HEK293 (cell line): Measurements from ENCODE around the gene MYLK4.
A peak's percentile ranks its signal among the peaks of the same experiment; 100 is the strongest.

ENCODE experiments used
- BCL6B ChIP-seq: fragments of 450-650 bp; formaldehyde crosslinking; IDR thresholded peaks from 2 replicates; pipeline ENCODE4 v1.5.1; 2017; ENCODE audit warnings: missing biosample characterization, missing genetic modification characterization
- CTCF ChIP-seq: fragments of 450-650 bp; formaldehyde crosslinking; IDR thresholded peaks from 2 replicates; pipeline ENCODE4 v1.5.1; 2016; ENCODE audit warnings: missing biosample characterization, missing genetic modification characterization
- KLF1 ChIP-seq: fragments of 450-650 bp; formaldehyde crosslinking; IDR thresholded peaks from 2 replicates; pipeline ENCODE4 v1.5.1; 2016; ENCODE audit warnings: missing biosample characterization, missing genetic modification characterization
- ZBTB49 ChIP-seq: fragments of 450-650 bp; formaldehyde crosslinking; IDR thresholded peaks from 2 replicates; pipeline ENCODE4 v1.5.1; 2016; ENCODE audit warnings: missing biosample characterization, missing genetic modification characterization, low read depth
- ZBTB7A ChIP-seq: fragments of 450-650 bp; formaldehyde crosslinking; IDR thresholded peaks from 2 replicates; pipeline ENCODE4 v1.5.1; 2016; ENCODE audit warnings: low read depth, missing biosample characterization, missing genetic modification characterization
- ZNF10 ChIP-seq: fragments of 450-650 bp; formaldehyde crosslinking; IDR thresholded peaks from 2 replicates; pipeline ENCODE4 v1.5.1; 2017; ENCODE audit warnings: missing biosample characterization, missing genetic modification characterization
- ZNF138 ChIP-seq: fragments of 450-650 bp; formaldehyde crosslinking; IDR thresholded peaks from 2 replicates; pipeline ENCODE4 v1.5.1; 2016; ENCODE audit warnings: missing biosample characterization, missing genetic modification characterization, borderline replicate concordance
- ZNF23 ChIP-seq: fragments of 450-650 bp; formaldehyde crosslinking; IDR thresholded peaks from 2 replicates; pipeline ENCODE4 v1.5.1; 2016; ENCODE audit warnings: missing biosample characterization, missing genetic modification characterization, borderline replicate concordance
- ZNF24 ChIP-seq: fragments of 450-650 bp; formaldehyde crosslinking; IDR thresholded peaks from 2 replicates; pipeline ENCODE4 v1.5.1; 2016; ENCODE audit warnings: missing biosample characterization, missing genetic modification characterization
- ZNF366 ChIP-seq: fragments of 450-650 bp; formaldehyde crosslinking; conservative IDR thresholded peaks from 2 replicates; pipeline ENCODE4 v1.5.1; 2016; ENCODE audit warnings: missing biosample characterization, missing genetic modification characterization
- ZNF513 ChIP-seq: fragments of 450-650 bp; IDR thresholded peaks from 2 replicates; pipeline ENCODE4 v1.5.1; 2018; ENCODE audit warnings: missing biosample characterization, missing genetic modification characterization
- ZNF629 ChIP-seq: fragments of 450-650 bp; formaldehyde crosslinking; IDR thresholded peaks from 2 replicates; pipeline ENCODE4 v1.5.1; 2017; ENCODE audit warnings: missing biosample characterization, missing genetic modification characterization
- ZNF704 ChIP-seq: fragments of 450-650 bp; formaldehyde crosslinking; IDR thresholded peaks from 2 replicates; pipeline ENCODE4 v1.5.1; 2016; ENCODE audit warnings: missing biosample characterization, missing genetic modification characterization
- TF ChIP-seq, protein P1 (sequence below): fragments of 450-650 bp; formaldehyde crosslinking; IDR thresholded peaks from 2 replicates; pipeline ENCODE4 v1.5.1; 2016; ENCODE audit warnings: missing biosample characterization, missing genetic modification characterization, borderline replicate concordance

DNA sequence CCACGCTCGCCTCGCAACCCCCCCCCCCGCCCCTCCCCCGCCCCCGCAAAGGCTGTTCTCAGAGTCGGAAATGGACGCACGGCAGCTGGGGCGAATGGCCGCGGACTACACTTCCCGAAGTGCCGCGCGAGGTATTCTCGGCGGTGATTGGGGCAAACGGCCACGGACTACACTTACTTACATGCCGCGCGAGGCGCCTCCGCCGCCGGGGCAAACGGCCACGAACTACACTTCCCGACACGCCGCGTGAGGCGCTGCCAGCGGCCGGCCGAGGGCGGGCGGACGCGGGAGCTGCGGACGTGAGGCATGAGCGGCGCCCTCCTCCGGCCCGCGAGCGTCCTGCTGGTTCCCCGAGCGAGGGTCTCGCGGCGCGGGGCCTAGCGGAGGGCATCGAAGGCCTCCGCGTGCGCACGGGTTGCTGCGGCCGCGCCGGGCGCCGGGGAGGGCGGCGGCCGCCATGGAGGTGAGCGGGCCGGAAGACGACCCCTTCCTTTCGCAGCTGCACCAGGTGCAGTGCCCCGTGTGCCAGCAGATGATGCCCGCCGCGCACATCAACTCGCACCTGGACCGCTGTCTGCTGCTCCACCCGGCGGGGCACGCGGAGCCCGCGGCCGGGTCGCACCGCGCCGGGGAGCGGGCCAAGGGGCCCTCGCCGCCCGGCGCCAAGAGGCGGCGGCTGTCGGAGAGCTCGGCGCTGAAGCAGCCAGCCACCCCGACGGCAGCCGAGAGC, 14.6 kb upstream of the MYLK4 start, which contains the start of gene WRNIP1:
- TF ChIP-seq ZNF513: peak; percentile 30; the same call in 1 of the 2 replicates
- TF ChIP-seq ZNF24 (tag by site-specific recombination): no peak
- no peak for TF ChIP-seq ZNF138 (tag by site-specific recombination)
- no peak for TF ChIP-seq KLF1 (tag by site-specific recombination)
- no peak for TF ChIP-seq BCL6B (tag by site-specific recombination)
- peak; percentile 84 for TF ChIP-seq CTCF (tag by site-specific recombination)
- TF ChIP-seq ZNF366 (tag by site-specific recombination): no peak
- no peak for TF ChIP-seq ZBTB49 (tag by site-specific recombination)
- no peak for TF ChIP-seq ZNF10 (tag by site-specific recombination)
- no peak for TF ChIP-seq ZNF23
- TF ChIP-seq ZNF629 (tag by site-specific recombination): no peak
- TF ChIP-seq, protein P1, sequence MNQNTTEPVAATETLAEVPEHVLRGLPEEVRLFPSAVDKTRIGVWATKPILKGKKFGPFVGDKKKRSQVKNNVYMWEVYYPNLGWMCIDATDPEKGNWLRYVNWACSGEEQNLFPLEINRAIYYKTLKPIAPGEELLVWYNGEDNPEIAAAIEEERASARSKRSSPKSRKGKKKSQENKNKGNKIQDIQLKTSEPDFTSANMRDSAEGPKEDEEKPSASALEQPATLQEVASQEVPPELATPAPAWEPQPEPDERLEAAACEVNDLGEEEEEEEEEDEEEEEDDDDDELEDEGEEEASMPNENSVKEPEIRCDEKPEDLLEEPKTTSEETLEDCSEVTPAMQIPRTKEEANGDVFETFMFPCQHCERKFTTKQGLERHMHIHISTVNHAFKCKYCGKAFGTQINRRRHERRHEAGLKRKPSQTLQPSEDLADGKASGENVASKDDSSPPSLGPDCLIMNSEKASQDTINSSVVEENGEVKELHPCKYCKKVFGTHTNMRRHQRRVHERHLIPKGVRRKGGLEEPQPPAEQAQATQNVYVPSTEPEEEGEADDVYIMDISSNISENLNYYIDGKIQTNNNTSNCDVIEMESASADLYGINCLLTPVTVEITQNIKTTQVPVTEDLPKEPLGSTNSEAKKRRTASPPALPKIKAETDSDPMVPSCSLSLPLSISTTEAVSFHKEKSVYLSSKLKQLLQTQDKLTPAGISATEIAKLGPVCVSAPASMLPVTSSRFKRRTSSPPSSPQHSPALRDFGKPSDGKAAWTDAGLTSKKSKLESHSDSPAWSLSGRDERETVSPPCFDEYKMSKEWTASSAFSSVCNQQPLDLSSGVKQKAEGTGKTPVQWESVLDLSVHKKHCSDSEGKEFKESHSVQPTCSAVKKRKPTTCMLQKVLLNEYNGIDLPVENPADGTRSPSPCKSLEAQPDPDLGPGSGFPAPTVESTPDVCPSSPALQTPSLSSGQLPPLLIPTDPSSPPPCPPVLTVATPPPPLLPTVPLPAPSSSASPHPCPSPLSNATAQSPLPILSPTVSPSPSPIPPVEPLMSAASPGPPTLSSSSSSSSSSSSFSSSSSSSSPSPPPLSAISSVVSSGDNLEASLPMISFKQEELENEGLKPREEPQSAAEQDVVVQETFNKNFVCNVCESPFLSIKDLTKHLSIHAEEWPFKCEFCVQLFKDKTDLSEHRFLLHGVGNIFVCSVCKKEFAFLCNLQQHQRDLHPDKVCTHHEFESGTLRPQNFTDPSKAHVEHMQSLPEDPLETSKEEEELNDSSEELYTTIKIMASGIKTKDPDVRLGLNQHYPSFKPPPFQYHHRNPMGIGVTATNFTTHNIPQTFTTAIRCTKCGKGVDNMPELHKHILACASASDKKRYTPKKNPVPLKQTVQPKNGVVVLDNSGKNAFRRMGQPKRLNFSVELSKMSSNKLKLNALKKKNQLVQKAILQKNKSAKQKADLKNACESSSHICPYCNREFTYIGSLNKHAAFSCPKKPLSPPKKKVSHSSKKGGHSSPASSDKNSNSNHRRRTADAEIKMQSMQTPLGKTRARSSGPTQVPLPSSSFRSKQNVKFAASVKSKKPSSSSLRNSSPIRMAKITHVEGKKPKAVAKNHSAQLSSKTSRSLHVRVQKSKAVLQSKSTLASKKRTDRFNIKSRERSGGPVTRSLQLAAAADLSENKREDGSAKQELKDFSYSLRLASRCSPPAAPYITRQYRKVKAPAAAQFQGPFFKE (tag by site-specific recombination): no peak
- no peak for TF ChIP-seq ZNF704 (tag by site-specific recombination)
- no peak for TF ChIP-seq ZBTB7A (tag by site-specific recombination)
